NCI-H526 treated with DMSO at 0.1 percent for 48 hours (cell line): ENCODE results near the gene WWTR1.

Experiments used
- DNase-seq: peaks from one replicate; lab custom pipeline; 2025; lab: John Stamatoyannopoulos, UW

WWTR1 gene

GRCh38 chr3:149472030-149472797 is 185.6 kb downstream of the WWTR1 start:
- DNase-seq, result no peak

- DNase-seq, result no peak
These were observed 187.4 kb downstream of the WWTR1 start for GRCh38 chr3:149470381-149470780.

- DNase-seq, result no peak
These were observed 189.2 kb downstream of the WWTR1 start for GRCh38 chr3:149468504-149469212.
